ENCODE measurements around the gene ANKUB1.

ANKUB1 gene

GRCh38 chr3:149809699-149810098, 17.3 kb upstream of the ANKUB1 start:
- no peak for DNase-seq

GRCh38 chr3:149808209-149808829, 16.0 kb upstream of the ANKUB1 start:
- peak in 50 of 56 donors; percentile 4 to 87 (median 58) for DNase-seq

- no peak for DNase-seq
These were observed 13.9 kb upstream of the ANKUB1 start for GRCh38 chr3:149806171-149806778.

GRCh38 chr3:149801639-149802038, 9.3 kb upstream of the ANKUB1 start:
- DNase-seq: no peak

GRCh38 chr3:149801195-149801594, 8.8 kb upstream of the ANKUB1 start:
- no peak for DNase-seq

- DNase-seq: no peak
These were observed 8.3 kb upstream of the ANKUB1 start for GRCh38 chr3:149800693-149801092.

GRCh38 chr3:149796026-149796425, 3.7 kb upstream of the ANKUB1 start:
- DNase-seq: no peak

- no peak for DNase-seq
These were observed 1.7 kb downstream of the ANKUB1 start for GRCh38 chr3:149790698-149791097.

- no peak for DNase-seq
These were observed 2.1 kb downstream of the ANKUB1 start for GRCh38 chr3:149790268-149790667.

- no peak for DNase-seq
These were observed 8.2 kb downstream of the ANKUB1 start for GRCh38 chr3:149784064-149784704.

GRCh38 chr3:149783576-149783975, 8.8 kb downstream of the ANKUB1 start:
- no peak for DNase-seq

GRCh38 chr3:149781741-149782140, 10.6 kb downstream of the ANKUB1 start:
- no peak for DNase-seq

GRCh38 chr3:149781211-149781610, 11.1 kb downstream of the ANKUB1 start:
- DNase-seq: no peak

- DNase-seq: no peak
These were observed 14.7 kb downstream of the ANKUB1 start for GRCh38 chr3:149777414-149778214.

- DNase-seq: no peak
These were observed 16.2 kb downstream of the ANKUB1 start for GRCh38 chr3:149776170-149776569.

GRCh38 chr3:149772861-149773260, 19.5 kb downstream of the ANKUB1 start:
- no peak for DNase-seq

- peak in 18 of 56 donors; percentile 1 to 53 (median 6) for DNase-seq
These were observed 20.6 kb downstream of the ANKUB1 start for GRCh38 chr3:149771652-149772271.

- DNase-seq: no peak
These were observed 22.1 kb downstream of the ANKUB1 start for GRCh38 chr3:149770246-149770645.

GRCh38 chr3:149768704-149769103, 23.6 kb downstream of the ANKUB1 start:
- no peak for DNase-seq

GRCh38 chr3:149767720-149768119, 24.6 kb downstream of the ANKUB1 start:
- DNase-seq: peak in 54 of 56 donors; percentile 10 to 94 (median 73)

GRCh38 chr3:149765762-149766334, 26.5 kb downstream of the ANKUB1 start:
- peak in 5 of 56 donors; percentile 1 to 30 (median 4) for DNase-seq

Data from nucleus accumbens (tissue), 56 donors.